Measurements from ENCODE around the gene RNU7-1. TPM values are rescaled to one million over a fixed set of nuclear protein-coding genes. Genes with fewer than 3 reads are reported as not detected.

The RNU7-1 gene
- total RNA-seq, 2 experiments from 2014 or later = not detected

GRCh38 chr12:6962285-6963015 lies 18.8 kb downstream of the RNU7-1 start:
- no peak for ATAC-seq
- Mint-ChIP-seq H3K36me3 (peaks cover 55% of the 10 kb centered on the region), H3K4me3 (peak overlapping the region; percentile 61), H3K4me1 (peaks cover 72% of the 10 kb centered on the region), H3K9me3 (ENCODE audit: low read depth) (no peaks in the 10 kb centered on the region), H3K27ac (peak overlapping the region; percentile 96), H3K27me3 (no peaks in the 10 kb centered on the region)
- peak; percentile 41 for DNase-seq
- CTCF ChIA-PET = interaction anchor here (0.8 to 13.5 kb wide), 11 partner anchors 18 to 151 kb away, joined by 3 to 709 read pairs (median 6); partner anchors contain the start of genes ATN1, C12orf57, ENO2 and LPCAT3

GRCh38 chr12:6963016-6963731 lies 19.6 kb downstream of the RNU7-1 start:
- no peak overlapping the region for H3K4me3 Mint-ChIP-seq
- peak; percentile 41 for DNase-seq
- H3K36me3 Mint-ChIP-seq = peaks cover 55% of the 10 kb centered on the region
- ATAC-seq = no peak
- H3K27ac Mint-ChIP-seq = peak overlapping the region; percentile 59
- peaks cover 66% of the 10 kb centered on the region for H3K4me1 Mint-ChIP-seq
- CTCF ChIA-PET = interaction anchor here (0.9 to 13.5 kb wide), 7 partner anchors 8 to 150 kb away, joined by 4 to 709 read pairs (median 11); partner anchors contain the start of genes ATN1, C12orf57, ENO2 and LPCAT3
- no peaks in the 10 kb centered on the region for H3K27me3 Mint-ChIP-seq
- no peaks in the 10 kb centered on the region for H3K9me3 Mint-ChIP-seq (ENCODE audit: low read depth)

- DNase-seq (peak; percentile 41), ATAC-seq (no peak)
- Mint-ChIP-seq H3K4me1 (peaks cover 66% of the 10 kb centered on the region), H3K9me3 (ENCODE audit: low read depth) (no peaks in the 10 kb centered on the region), H3K4me3 (no peak overlapping the region), H3K36me3 (peaks cover 55% of the 10 kb centered on the region), H3K27ac (peak overlapping the region; percentile 82), H3K27me3 (no peaks in the 10 kb centered on the region)
- CTCF ChIA-PET = interaction anchor here (0.9 to 13.5 kb wide), 14 partner anchors 8 to 168 kb away, joined by 3 to 709 read pairs (median 6); partner anchors contain the start of genes ATN1, C12orf57, C1RL and ENO2
These were observed 20.3 kb downstream of the RNU7-1 start for GRCh38 chr12:6963791-6964413.

GRCh38 chr12:6964605-6965025 lies 21.0 kb downstream of the RNU7-1 start:
- peaks cover 64% of the 10 kb centered on the region for H3K4me1 Mint-ChIP-seq
- CTCF ChIA-PET = interaction anchor here (0.7 to 13.5 kb wide), 18 partner anchors 9 to 167 kb away, joined by 3 to 709 read pairs (median 5); partner anchors contain the start of genes ATN1, C12orf57, C1RL and LPCAT3
- ATAC-seq (no peak), DNase-seq (no peak)
- H3K27me3 Mint-ChIP-seq = no peaks in the 10 kb centered on the region
- no peak overlapping the region for H3K4me3 Mint-ChIP-seq
- H3K9me3 Mint-ChIP-seq (ENCODE audit: low read depth) = no peaks in the 10 kb centered on the region
- H3K36me3 Mint-ChIP-seq = peaks cover 53% of the 10 kb centered on the region
- H3K27ac Mint-ChIP-seq = peak overlapping the region; percentile 82

GRCh38 chr12:6965026-6965661 lies 21.5 kb downstream of the RNU7-1 start:
- CTCF ChIA-PET = interaction anchor here (0.7 to 13.5 kb wide), 17 partner anchors 9 to 167 kb away, joined by 3 to 709 read pairs (median 5); partner anchors contain the start of genes ATN1, C12orf57, C1RL and PTPN6
- peaks cover 54% of the 10 kb centered on the region for H3K36me3 Mint-ChIP-seq
- H3K27ac Mint-ChIP-seq = peak overlapping the region; percentile 82
- peak; percentile 91 for DNase-seq
- ATAC-seq = peak; percentile 58
- H3K9me3 Mint-ChIP-seq (ENCODE audit: low read depth) = no peaks in the 10 kb centered on the region
- H3K4me3 Mint-ChIP-seq = no peak overlapping the region
- H3K27me3 Mint-ChIP-seq = no peaks in the 10 kb centered on the region
- peaks cover 61% of the 10 kb centered on the region for H3K4me1 Mint-ChIP-seq

- DNase-seq = no peak
- Mint-ChIP-seq H3K27ac (peak overlapping the region; percentile 82), H3K9me3 (ENCODE audit: low read depth) (no peaks in the 10 kb centered on the region), H3K36me3 (peaks cover 49% of the 10 kb centered on the region), H3K4me3 (no peak overlapping the region), H3K27me3 (no peaks in the 10 kb centered on the region), H3K4me1 (peaks cover 55% of the 10 kb centered on the region)
- CTCF ChIA-PET = interaction anchor here (0.8 to 13.5 kb wide), 6 partner anchors 10 to 144 kb away, joined by 3 to 709 read pairs (median 9); partner anchors contain the start of genes C12orf57, C1RL, PTPN6 and RNU7-1
- ATAC-seq = no peak
These were observed 22.1 kb downstream of the RNU7-1 start for GRCh38 chr12:6965714-6966113.

DNA sequence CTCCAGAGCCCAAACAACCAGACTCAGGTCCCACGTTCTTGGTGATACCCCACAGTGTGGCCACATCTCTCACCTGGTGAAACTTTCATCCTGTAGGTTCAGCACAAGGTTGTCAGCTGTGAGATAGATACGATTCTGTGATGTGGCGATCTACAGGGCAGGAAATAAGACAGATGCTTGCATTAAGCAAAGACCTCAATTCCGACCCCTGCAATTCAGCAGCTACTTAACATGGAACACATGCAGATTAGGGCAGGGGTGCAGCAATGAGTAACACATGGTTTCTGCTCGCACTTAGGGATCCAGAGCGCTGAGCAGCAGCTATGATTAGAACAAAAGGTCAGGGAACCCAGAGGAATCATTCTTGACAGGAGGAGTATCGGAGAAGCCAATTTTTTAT lies 22.7 kb downstream of the RNU7-1 start:
- H3K9me3 Mint-ChIP-seq (ENCODE audit: low read depth) = no peaks in the 10 kb centered on the region
- no peaks in the 10 kb centered on the region for H3K27me3 Mint-ChIP-seq
- peaks cover 46% of the 10 kb centered on the region for H3K36me3 Mint-ChIP-seq
- no peak for DNase-seq
- no peak overlapping the region for H3K4me3 Mint-ChIP-seq
- CTCF ChIA-PET = interaction anchor here (0.7 to 13.5 kb wide), 7 partner anchors 11 to 143 kb away, joined by 3 to 709 read pairs (median 7); partner anchors contain the start of genes C12orf57, C1RL, PTPN6 and RNU7-1
- no peak for ATAC-seq
- H3K27ac Mint-ChIP-seq = no peak overlapping the region
- H3K4me1 Mint-ChIP-seq = peaks cover 53% of the 10 kb centered on the region

- DNase-seq (no peak), ATAC-seq (no peak)
- H3K27ac Mint-ChIP-seq = no peak overlapping the region
- no peaks in the 10 kb centered on the region for H3K27me3 Mint-ChIP-seq
- peaks cover 55% of the 10 kb centered on the region for H3K4me1 Mint-ChIP-seq
- no peak overlapping the region for H3K4me3 Mint-ChIP-seq
- no peaks in the 10 kb centered on the region for H3K9me3 Mint-ChIP-seq (ENCODE audit: low read depth)
- H3K36me3 Mint-ChIP-seq = peaks cover 53% of the 10 kb centered on the region
- CTCF ChIA-PET = interaction anchor here (1.3 to 3.3 kb wide), 6 partner anchors 15 to 141 kb away, joined by 3 to 74 read pairs (median 4); partner anchors contain the start of genes C12orf57, C1R, C1RL and PTPN6
These were observed 24.1 kb downstream of the RNU7-1 start for GRCh38 chr12:6967651-6968100.

GRCh38 chr12:6968426-6968825 lies 24.8 kb downstream of the RNU7-1 start:
- Mint-ChIP-seq H3K9me3 (ENCODE audit: low read depth) (no peaks in the 10 kb centered on the region), H3K27ac (peak overlapping the region; percentile 100), H3K27me3 (no peaks in the 10 kb centered on the region), H3K4me1 (peaks cover 60% of the 10 kb centered on the region), H3K36me3 (peaks cover 54% of the 10 kb centered on the region), H3K4me3 (peak overlapping the region; percentile 100)
- CTCF ChIA-PET = interaction anchor here (1.3 to 3.3 kb wide), 9 partner anchors 10 to 141 kb away, joined by 3 to 74 read pairs (median 6); partner anchors contain the start of genes C12orf57, C1R, C1RL and LPCAT3
- ATAC-seq (no peak), DNase-seq (no peak)

GRCh38 chr12:6970096-6970527 lies 26.5 kb downstream of the RNU7-1 start:
- peaks cover 56% of the 10 kb centered on the region for H3K36me3 Mint-ChIP-seq
- peak overlapping the region; percentile 100 for H3K27ac Mint-ChIP-seq
- no peaks in the 10 kb centered on the region for H3K27me3 Mint-ChIP-seq
- H3K4me3 Mint-ChIP-seq = peak overlapping the region; percentile 100
- no peak for DNase-seq
- CTCF ChIA-PET = interaction anchor here (1.1 to 3.3 kb wide), 4 partner anchors 11 to 97 kb away, joined by 3 to 74 read pairs (median 8); partner anchors contain the start of genes C12orf57, PTPN6, RNU7-1 and SPSB2
- H3K4me1 Mint-ChIP-seq = peaks cover 66% of the 10 kb centered on the region
- no peaks in the 10 kb centered on the region for H3K9me3 Mint-ChIP-seq (ENCODE audit: low read depth)
- ATAC-seq = peak; percentile 35

GRCh38 chr12:6974180-6974579 lies 30.6 kb downstream of the RNU7-1 start:
- H3K27ac Mint-ChIP-seq = no peak overlapping the region
- H3K4me3 Mint-ChIP-seq = no peak overlapping the region
- CTCF ChIA-PET = interaction anchor here (0.6 to 2.5 kb wide), 6 partner anchors 29 to 149 kb away, joined by 3 to 14 read pairs (median 5); partner anchors contain the start of genes C1RL and LPCAT3
- peaks cover 51% of the 10 kb centered on the region for H3K4me1 Mint-ChIP-seq
- peaks cover 53% of the 10 kb centered on the region for H3K36me3 Mint-ChIP-seq
- no peak for ATAC-seq
- H3K9me3 Mint-ChIP-seq (ENCODE audit: low read depth) = no peaks in the 10 kb centered on the region
- no peaks in the 10 kb centered on the region for H3K27me3 Mint-ChIP-seq
- no peak for DNase-seq
